WTC11 (cell line): ENCODE results near the gene GPC5.

ENCODE experiments used
- TF ChIP-seq, protein P1 (sequence below): fragments of 250-450 bp; sonication (Bioruptor Pico); conservative IDR thresholded peaks from 2 replicates; pipeline ENCODE4 v1.9.0; 2021; ENCODE audit warnings: mild to moderate bottlenecking
- TF ChIP-seq, protein P2 (sequence below): sonication (generic); formaldehyde crosslinking; IDR thresholded peaks from 2 replicates; pipeline ENCODE4 v1.8.0; 2022; ENCODE audit warnings: mild to moderate bottlenecking, missing genetic modification reagents

DNA sequence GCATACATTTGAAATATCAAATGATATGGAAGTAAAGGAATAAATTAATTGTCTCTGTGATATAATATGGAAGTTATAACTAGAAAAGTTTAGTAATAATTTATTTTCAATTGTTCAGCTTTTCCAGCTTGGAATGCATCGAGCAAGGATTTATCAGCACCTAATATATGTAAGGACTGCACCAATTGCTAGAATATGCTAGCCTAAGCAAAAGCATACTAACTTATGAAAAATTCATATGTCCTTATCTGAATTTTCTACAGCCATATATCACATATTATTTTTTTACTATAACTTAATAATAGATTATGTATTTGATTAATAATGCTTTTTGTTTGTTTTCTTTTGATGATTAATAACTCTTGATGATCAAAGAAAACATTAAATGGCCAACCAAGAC, 979.0 kb downstream of the GPC5 start:
- TF ChIP-seq, protein P1, sequence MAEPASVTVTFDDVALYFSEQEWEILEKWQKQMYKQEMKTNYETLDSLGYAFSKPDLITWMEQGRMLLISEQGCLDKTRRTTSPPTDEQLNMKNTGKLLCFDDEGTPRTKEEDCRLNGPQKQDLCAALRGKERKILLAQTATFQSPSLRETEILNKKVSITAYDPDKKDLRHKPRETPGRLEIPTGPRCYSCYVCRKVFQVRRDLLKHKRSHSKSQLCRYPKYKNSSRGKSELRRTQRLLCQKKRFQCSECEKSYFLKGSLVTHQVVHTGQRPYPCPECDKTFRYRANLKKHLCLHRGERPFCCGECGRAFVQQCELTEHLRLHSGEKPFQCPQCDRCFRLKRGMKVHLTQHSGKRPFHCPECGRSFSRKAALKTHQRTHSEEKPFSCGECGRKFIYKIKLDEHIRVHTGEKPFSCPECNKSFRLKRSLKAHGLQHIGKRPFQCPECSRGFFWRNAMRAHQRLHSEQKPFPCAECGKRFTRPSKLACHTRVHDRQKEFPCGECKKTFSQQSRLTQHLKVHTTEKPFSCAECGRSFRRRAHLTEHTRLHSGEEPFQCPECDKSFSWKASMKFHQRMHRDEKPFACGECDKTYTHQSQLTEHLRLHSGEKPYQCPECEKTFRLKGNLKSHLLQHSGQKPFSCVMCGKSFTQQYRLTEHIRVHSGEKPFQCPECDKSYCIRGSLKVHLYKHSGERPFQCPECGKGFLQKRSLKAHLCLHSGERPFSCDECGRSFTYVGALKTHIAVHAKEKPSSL (CRISPR knock-in tag): no peak
- TF ChIP-seq, protein P2, sequence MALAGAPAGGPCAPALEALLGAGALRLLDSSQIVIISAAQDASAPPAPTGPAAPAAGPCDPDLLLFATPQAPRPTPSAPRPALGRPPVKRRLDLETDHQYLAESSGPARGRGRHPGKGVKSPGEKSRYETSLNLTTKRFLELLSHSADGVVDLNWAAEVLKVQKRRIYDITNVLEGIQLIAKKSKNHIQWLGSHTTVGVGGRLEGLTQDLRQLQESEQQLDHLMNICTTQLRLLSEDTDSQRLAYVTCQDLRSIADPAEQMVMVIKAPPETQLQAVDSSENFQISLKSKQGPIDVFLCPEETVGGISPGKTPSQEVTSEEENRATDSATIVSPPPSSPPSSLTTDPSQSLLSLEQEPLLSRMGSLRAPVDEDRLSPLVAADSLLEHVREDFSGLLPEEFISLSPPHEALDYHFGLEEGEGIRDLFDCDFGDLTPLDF (CRISPR knock-in tag): no peak
